Calu3 (cell line): ENCODE measurements around the gene MRTO4. TPM values are rescaled to one million over a fixed set of nuclear protein-coding genes. Genes with fewer than 3 reads are reported as not detected.
"Not testable (repeated sequence)": the region's sequence is repeated elsewhere in the genome, so short reads cannot be mapped to it uniquely, and the experiment has no call there.

ENCODE experiments used
- BruUV-seq: library from RNA; stranded (reverse); fragments of 400-500 nt; replicated peaks from 2 replicates; lab custom pipeline; 2021; lab: Mats Ljungman, UMichigan
- CTCF ChIA-PET: fragments of 300-600 bp; sonication (Branson Sonifier 250); formaldehyde crosslinking; loops from one replicate; lab custom pipeline; 2022; ENCODE audit warnings: antibody characterized with exemption; lab: Charles Lee
- DNase-seq: peaks from one replicate; pipeline ENCODE4 v3.0.0; 2022
- H3K27ac Mint-ChIP-seq: one replicate; pipeline ENCODE4 v1.8.0; 2022; ENCODE audit warnings: mixed read lengths; ENCODE audit not compliant: unreplicated experiment
- H3K27me3 Mint-ChIP-seq: one replicate; pipeline ENCODE4 v1.8.0; 2022; ENCODE audit warnings: mixed read lengths; ENCODE audit not compliant: unreplicated experiment
- H3K36me3 Mint-ChIP-seq: one replicate; pipeline ENCODE4 v1.8.0; 2022; ENCODE audit warnings: mild to moderate bottlenecking, moderate library complexity, mixed read lengths; ENCODE audit not compliant: insufficient read depth, unreplicated experiment
- H3K4me1 Mint-ChIP-seq: one replicate; pipeline ENCODE4 v1.8.0; 2022; ENCODE audit warnings: mild to moderate bottlenecking, low read depth, mixed read lengths; ENCODE audit not compliant: unreplicated experiment
- H3K4me3 Mint-ChIP-seq: one replicate; pipeline ENCODE4 v1.8.0; 2022; ENCODE audit warnings: mild to moderate bottlenecking, low read depth, moderate library complexity, mixed read lengths; ENCODE audit not compliant: unreplicated experiment
- H3K9me3 Mint-ChIP-seq: one replicate; pipeline ENCODE4 v1.8.0; 2022; ENCODE audit warnings: low read depth, mixed read lengths; ENCODE audit not compliant: unreplicated experiment
- intact Hi-C: fragments of 100-400 bp; cut with micrococcal nuclease; formaldehyde crosslinking; loops from one replicate; pipeline ENCODE4 v1.10.0; 2022; ENCODE audit not compliant: unreplicated experiment
- total RNA-seq: library from RNA; stranded (reverse); gene quantifications from 2 replicates; pipeline ENCODE4 v1.2.3, GENCODE V29; 2022
- TF ChIP-seq, protein P1 (sequence below): fragments of 200-600 bp; IDR thresholded peaks from one replicate; pipeline ENCODE4 v1.8.0; 2022; ENCODE audit warnings: antibody characterized with exemption; ENCODE audit not compliant: unreplicated experiment

Gene MRTO4
- total RNA-seq, 1 experiment from 2014 or later = 37.0 TPM

DNA sequence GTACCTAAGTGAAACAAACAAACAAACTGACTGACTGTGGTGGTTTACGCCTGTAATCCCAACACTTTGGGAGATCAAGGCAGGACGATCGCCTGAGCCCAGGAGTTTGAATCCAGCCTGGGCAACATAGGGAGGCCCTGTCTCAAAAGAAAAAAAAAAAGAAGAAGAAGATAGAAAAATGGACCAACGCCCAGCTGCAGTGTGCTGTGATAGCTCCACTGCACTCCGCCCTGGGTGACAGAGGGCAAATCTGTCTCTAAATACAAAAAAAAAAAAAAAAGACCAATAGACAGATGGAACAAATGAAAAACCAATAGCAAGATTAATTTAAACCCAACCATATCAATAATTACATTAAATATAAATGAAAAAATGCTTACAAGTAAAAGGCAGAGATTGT, 23.0 kb downstream of the MRTO4 start:
- peaks cover 16% of the 10 kb centered on the region for H3K4me1 Mint-ChIP-seq
- DNase-seq = no peak
- TF ChIP-seq, protein P1, sequence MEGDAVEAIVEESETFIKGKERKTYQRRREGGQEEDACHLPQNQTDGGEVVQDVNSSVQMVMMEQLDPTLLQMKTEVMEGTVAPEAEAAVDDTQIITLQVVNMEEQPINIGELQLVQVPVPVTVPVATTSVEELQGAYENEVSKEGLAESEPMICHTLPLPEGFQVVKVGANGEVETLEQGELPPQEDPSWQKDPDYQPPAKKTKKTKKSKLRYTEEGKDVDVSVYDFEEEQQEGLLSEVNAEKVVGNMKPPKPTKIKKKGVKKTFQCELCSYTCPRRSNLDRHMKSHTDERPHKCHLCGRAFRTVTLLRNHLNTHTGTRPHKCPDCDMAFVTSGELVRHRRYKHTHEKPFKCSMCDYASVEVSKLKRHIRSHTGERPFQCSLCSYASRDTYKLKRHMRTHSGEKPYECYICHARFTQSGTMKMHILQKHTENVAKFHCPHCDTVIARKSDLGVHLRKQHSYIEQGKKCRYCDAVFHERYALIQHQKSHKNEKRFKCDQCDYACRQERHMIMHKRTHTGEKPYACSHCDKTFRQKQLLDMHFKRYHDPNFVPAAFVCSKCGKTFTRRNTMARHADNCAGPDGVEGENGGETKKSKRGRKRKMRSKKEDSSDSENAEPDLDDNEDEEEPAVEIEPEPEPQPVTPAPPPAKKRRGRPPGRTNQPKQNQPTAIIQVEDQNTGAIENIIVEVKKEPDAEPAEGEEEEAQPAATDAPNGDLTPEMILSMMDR = no peak
- H3K27ac Mint-ChIP-seq = no peak overlapping the region
- no peaks in the 10 kb centered on the region for H3K27me3 Mint-ChIP-seq
- intact Hi-C loops = no loop called here
- H3K9me3 Mint-ChIP-seq = no peaks in the 10 kb centered on the region
- H3K36me3 Mint-ChIP-seq = peaks cover 14% of the 10 kb centered on the region
- CTCF ChIA-PET = no interaction called here
- no TSS peak for BruUV-seq
- peak overlapping the region; percentile 76 for H3K4me3 Mint-ChIP-seq

- BruUV-seq = no TSS peak
- CTCF ChIA-PET = interaction anchor here (0.7 kb wide), 1 partner anchor 153 kb away, joined by 3 read pairs; no protein-coding TSS in a partner anchor
- no peaks in the 10 kb centered on the region for H3K27me3 Mint-ChIP-seq
- no peak overlapping the region for H3K4me3 Mint-ChIP-seq
- H3K9me3 Mint-ChIP-seq = no peaks in the 10 kb centered on the region
- TF ChIP-seq, protein P1 = no peak
- H3K36me3 Mint-ChIP-seq = peaks cover 6% of the 10 kb centered on the region
- H3K27ac Mint-ChIP-seq = no peak overlapping the region
- H3K4me1 Mint-ChIP-seq = peaks cover 14% of the 10 kb centered on the region
- DNase-seq = no peak
- intact Hi-C loops = no loop called here
These were observed 32.3 kb downstream of the MRTO4 start for GRCh38 chr1:19283891-19284290.

DNA sequence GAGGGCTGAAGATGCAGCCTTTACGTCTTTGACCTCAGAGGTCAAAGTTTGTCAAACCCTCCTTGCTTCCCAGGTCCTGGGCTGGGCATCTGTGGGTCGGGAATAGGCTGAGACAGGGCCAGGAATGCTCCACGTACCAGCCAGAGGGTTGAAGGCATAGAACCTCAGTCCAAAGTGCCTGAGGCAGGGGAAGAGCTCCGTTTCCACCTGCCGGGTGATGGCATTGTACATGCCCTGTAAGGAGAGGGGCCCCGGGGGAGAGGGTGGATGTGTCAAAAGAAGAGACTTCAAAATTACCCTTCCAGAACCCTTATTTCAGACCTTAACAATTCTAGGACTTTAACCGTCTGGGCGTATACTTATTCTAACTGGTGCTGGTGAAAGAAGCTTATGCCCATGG, 33.3 kb downstream of the MRTO4 start:
- Mint-ChIP-seq H3K27me3 (no peaks in the 10 kb centered on the region), H3K9me3 (no peaks in the 10 kb centered on the region), H3K4me1 (peaks cover 22% of the 10 kb centered on the region), H3K27ac (no peak overlapping the region), H3K4me3 (no peak overlapping the region), H3K36me3 (peaks cover 6% of the 10 kb centered on the region)
- BruUV-seq = no TSS peak
- intact Hi-C loops = no loop called here
- DNase-seq = no peak
- TF ChIP-seq, protein P1 = no peak
- CTCF ChIA-PET = no interaction called here

GRCh38 chr1:19285366-19285765, 33.8 kb downstream of the MRTO4 start:
- intact Hi-C loops, DNase-seq, H3K27me3 Mint-ChIP-seq, H3K36me3 Mint-ChIP-seq, H3K4me3 Mint-ChIP-seq, BruUV-seq, H3K27ac Mint-ChIP-seq, CTCF ChIA-PET, H3K9me3 Mint-ChIP-seq: not testable (repeated sequence)
- peaks cover 22% of the 10 kb centered on the region for H3K4me1 Mint-ChIP-seq

DNA sequence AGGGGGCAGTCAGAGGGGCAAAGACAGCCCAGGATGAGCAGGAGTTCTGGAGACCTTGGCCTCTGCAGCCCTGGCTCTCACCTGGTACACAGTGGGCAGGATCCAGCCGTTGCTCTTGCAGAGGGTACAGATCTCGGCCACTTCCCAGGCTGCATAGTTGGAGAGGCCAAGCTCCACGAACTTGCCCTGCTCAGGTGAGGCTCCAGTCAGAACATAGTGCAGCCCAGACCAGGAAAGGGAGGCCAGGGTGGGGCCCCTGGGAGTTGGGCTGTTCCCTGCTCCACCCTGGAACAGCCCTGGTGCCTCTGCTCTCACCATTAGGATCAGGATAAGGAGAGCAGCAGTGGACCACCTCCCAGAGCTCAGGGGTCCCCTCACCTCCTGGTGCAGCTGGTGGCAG, 34.2 kb downstream of the MRTO4 start:
- DNase-seq, H3K4me3 Mint-ChIP-seq, intact Hi-C loops, CTCF ChIA-PET, BruUV-seq, H3K36me3 Mint-ChIP-seq, H3K27me3 Mint-ChIP-seq, H3K9me3 Mint-ChIP-seq, H3K27ac Mint-ChIP-seq: not testable (repeated sequence)
- H3K4me1 Mint-ChIP-seq = peaks cover 22% of the 10 kb centered on the region
